ENCODE results near the gene FUT7. TPM values are rescaled to one million over a fixed set of nuclear protein-coding genes. Genes with fewer than 3 reads are reported as not detected.

Gene FUT7
- polyA plus RNA-seq, 3 donors: 6.1 to 13.4 (median 10.5) TPM

GRCh38 chr9:137027369-137028262, 4.3 kb downstream of the FUT7 start, which contains the start of gene ABCA2:
Gene ABCA2 (minus strand): TSS chr9:137028237. CDS start chr9:137028140, 97 bp downstream.
- H3K27ac Mint-ChIP-seq: peak within 1 kb of the TSS in 5 of 7 donors; percentile 30 to 94 (median 87)
- Histone ChIP-seq H3K4me3 (replicated peaks in 1 of 3; ENCODE audit: low read depth in 2 of 3, low read length in 3 of 3) (peak within 1 kb of the TSS; percentile 41 to 88 (median 68)), H3K36me3 (replicated peaks in 1 of 2; ENCODE audit: control insufficient read depth in 1 of 2, insufficient read depth in 2 of 2, low read length in 2 of 2) (no peaks in the 10 kb centered on the region), H3K27me3 (ENCODE audit: control insufficient read depth in 2 of 2, insufficient read depth in 2 of 2, low read length in 2 of 2) (no peaks in the 10 kb centered on the region), H3K27ac (ENCODE audit: low read depth in 1 of 2, low read length in 2 of 2) (peak within 1 kb of the TSS; percentile 83 to 92), H3K4me1 (ENCODE audit: control insufficient read depth in 1 of 2, insufficient read depth in 2 of 2, low read length in 2 of 2) (peaks cover 48 to 58% of the 10 kb centered on the region in 2 donors), H2AFZ (ENCODE audit: insufficient read depth, low read depth, low read length, poor library complexity, severe bottlenecking) (peak within 1 kb of the TSS; percentile 73), H3K9me3 (replicated peaks in 1 of 2; ENCODE audit: control insufficient read depth in 1 of 2, insufficient read depth in 1 of 2, low read length in 2 of 2) (no peaks in the 10 kb centered on the region), H3K9ac (ENCODE audit: insufficient read depth, low read length, poor library complexity, severe bottlenecking) (peak within 1 kb of the TSS; percentile 77), H3K4me2 (replicated peaks; ENCODE audit: extremely low read depth, low read length, poor library complexity, severe bottlenecking) (peak within 1 kb of the TSS; percentile 98), H3K79me2 (ENCODE audit: insufficient read depth, low read length) (peaks cover 42% of the 10 kb centered on the region), H4K20me1 (ENCODE audit: insufficient read depth, low read length) (peaks cover 12% of the 10 kb centered on the region)
- peaks cover 0 to 4% of the 10 kb centered on the region in 2 donors for H3K36me3 Mint-ChIP-seq
- intact Hi-C loops (cut with micrococcal nuclease): no loop called here
- no peak for TF ChIP-seq CTCF (IDR thresholded peaks at IDR 0.05)
- H3K27me3 Mint-ChIP-seq (ENCODE audit: low read depth in 3 of 3): peaks cover 4 to 7% (median 6%) of the 10 kb centered on the region in 3 donors
- 4% methylated on average over 95 of the region's 95 CpGs for WGBS (ENCODE audit: insufficient coverage)
- no peaks in the 10 kb centered on the region for H3K9me3 Mint-ChIP-seq
- peak in 1 of 3 donors; percentile 42 for DNase-seq
- peaks cover 38% of the 10 kb centered on the region for H3K4me1 Mint-ChIP-seq
- H3K4me3 Mint-ChIP-seq: peak within 1 kb of the TSS; percentile 73 to 92

- H3K4me3 ChIP-seq (replicated peaks in 1 of 3; ENCODE audit: low read depth in 2 of 3, low read length in 3 of 3): no peak overlapping the region
- no peak for TF ChIP-seq CTCF (IDR thresholded peaks at IDR 0.05)
- no peak for DNase-seq
- Mint-ChIP-seq H3K9me3 (peaks cover 0 to 4% (median 0%) of the 10 kb centered on the region in 7 donors), H3K27me3 (ENCODE audit: low read depth in 3 of 3) (peaks cover 4 to 7% (median 6%) of the 10 kb centered on the region in 3 donors), H3K4me3 (peak overlapping the region in 1 of 2 donors; percentile 69), H3K27ac (no peak overlapping the region), H3K36me3 (peaks cover 0 to 4% of the 10 kb centered on the region in 2 donors), H3K4me1 (peaks cover 35% of the 10 kb centered on the region)
- H2AFZ ChIP-seq (ENCODE audit: insufficient read depth, low read depth, low read length, poor library complexity, severe bottlenecking): no peak overlapping the region
- no peak overlapping the region for H3K4me2 ChIP-seq (replicated peaks; ENCODE audit: extremely low read depth, low read length, poor library complexity, severe bottlenecking)
- H3K9me3 ChIP-seq (replicated peaks in 1 of 2; ENCODE audit: control insufficient read depth in 1 of 2, insufficient read depth in 1 of 2, low read length in 2 of 2): no peaks in the 10 kb centered on the region
- WGBS (ENCODE audit: insufficient coverage): 60% methylated on average over 4 of the region's 4 CpGs
- intact Hi-C loops (cut with micrococcal nuclease): no loop called here
- H3K27ac ChIP-seq (ENCODE audit: low read depth in 1 of 2, low read length in 2 of 2): no peak overlapping the region
- peaks cover 44 to 56% of the 10 kb centered on the region in 2 donors for H3K4me1 ChIP-seq (ENCODE audit: control insufficient read depth in 1 of 2, insufficient read depth in 2 of 2, low read length in 2 of 2)
- H3K9ac ChIP-seq (ENCODE audit: insufficient read depth, low read length, poor library complexity, severe bottlenecking): no peak overlapping the region
- no peaks in the 10 kb centered on the region for H3K27me3 ChIP-seq (ENCODE audit: control insufficient read depth in 2 of 2, insufficient read depth in 2 of 2, low read length in 2 of 2)
- peaks cover 10% of the 10 kb centered on the region for H4K20me1 ChIP-seq (ENCODE audit: insufficient read depth, low read length)
- peaks cover 34% of the 10 kb centered on the region for H3K79me2 ChIP-seq (ENCODE audit: insufficient read depth, low read length)
- no peaks in the 10 kb centered on the region for H3K36me3 ChIP-seq (replicated peaks in 1 of 2; ENCODE audit: control insufficient read depth in 1 of 2, insufficient read depth in 2 of 2, low read length in 2 of 2)
Observed at GRCh38 chr9:137026828-137027227, 5.1 kb downstream of the FUT7 start.

All from CD14-positive monocyte (primary cell).